K562 (cell line): Measurements from ENCODE around the gene KRTAP5-6. TPM values are rescaled to one million over a fixed set of nuclear protein-coding genes. Genes with fewer than 3 reads are reported as not detected.

ENCODE experiments used
- ATAC-seq: fragments of 200-7000 bp; cut with Tn5 transposase; 3 replicates; pipeline ENCODE4 v1.9.1; 2020; ENCODE audit warnings: moderate library complexity
- BruUV-seq: library from RNA; stranded (reverse); fragments of 400-500 nt; replicated peaks from 2 replicates; lab custom pipeline; 2021; lab: Mats Ljungman, UMichigan
- CTCF ChIA-PET: fragments of 300-600 bp; formaldehyde crosslinking; extraction: SDS; loops from one replicate; lab custom pipeline; 2021; ENCODE audit warnings: low intra/inter-chr PET ratio; lab: Yijun Ruan, JAX
- POLR2A ChIA-PET: fragments of 300-600, 350-650 bp; sonication (Branson Sonifier 250); formaldehyde crosslinking; extraction: SDS; loops from one replicate; lab custom pipeline; 2021; ENCODE audit warnings: antibody characterized with exemption, inconsistent platforms; lab: Yijun Ruan, JAX
- DNase-seq, 4 experiments: peaks; one replicate each; pipeline versions ENCODE4 v3.0.0 to v3.0.0-alpha.2; 2011 to 2018; ENCODE audit warnings: low spot score in 3 of 4, mixed read lengths in 3 of 4; ENCODE audit errors: extremely low read depth in 1 of 4
- FAIRE-seq: peaks from 2 replicates; lab custom pipeline; 2011; peaks lifted over from hg19 to GRCh38; lab: Jason Lieb, UNC
- H2AFZ ChIP-seq: 2 replicates; pipeline ENCODE4 v1.6.0; 2011; ENCODE audit warnings: low read depth, low read length, control low read depth, inconsistent platforms
- H3K27ac ChIP-seq: fragments of 200-600 bp; 3 replicates; pipeline ENCODE4 v1.8.0; 2011; ENCODE audit warnings: low read depth, mild to moderate bottlenecking, control low read depth, inconsistent platforms, low read length, moderate library complexity, mixed read lengths; ENCODE audit errors: extremely low read depth
- H3K27me3 ChIP-seq, 2 experiments: fragments of 300-600 bp in 1 of 2; 2 replicates in 1 of 2; 3 replicates in 1 of 2; pipeline versions ENCODE4 v1.6.0 to v1.8.0; 2011; ENCODE audit warnings: inconsistent platforms in 2 of 2, low read length in 2 of 2, mild to moderate bottlenecking in 1 of 2, mixed read lengths in 1 of 2, moderate library complexity in 1 of 2; ENCODE audit not compliant: control insufficient read depth in 2 of 2, insufficient read depth in 2 of 2
- H3K36me3 ChIP-seq: fragments of 300-600 bp; 3 replicates; pipeline ENCODE4 v1.8.0; 2011; ENCODE audit warnings: mild to moderate bottlenecking, low read length, inconsistent platforms; ENCODE audit not compliant: control insufficient read depth, insufficient read depth
- H3K4me1 ChIP-seq, 2 experiments: fragments of 200-600 bp in 1 of 2; replicated peaks in 1 of 2; 2 replicates in 1 of 2; 3 replicates in 1 of 2; pipeline versions ENCODE4 v1.5.1 to v1.8.0; 2011; ENCODE audit warnings: inconsistent platforms in 2 of 2, low read length in 2 of 2, mild to moderate bottlenecking in 1 of 2, mixed read lengths in 1 of 2, moderate library complexity in 1 of 2; ENCODE audit not compliant: control insufficient read depth in 2 of 2, insufficient read depth in 2 of 2
- H3K4me2 ChIP-seq: 2 replicates; pipeline ENCODE4 v1.6.1; 2011; ENCODE audit warnings: low read length, control low read depth, inconsistent platforms, mixed read lengths; ENCODE audit not compliant: insufficient read depth
- H3K4me3 ChIP-seq: fragments of 200-600 bp; sonication (generic), shearing (Covaris generic); 2 replicates; pipeline ENCODE4 v1.5.1; 2016; ENCODE audit warnings: control low read depth, inconsistent platforms
- H3K79me2 ChIP-seq: fragments of 200-600 bp; 3 replicates; pipeline ENCODE4 v1.8.0; 2011; ENCODE audit warnings: low read length, inconsistent platforms; ENCODE audit not compliant: control insufficient read depth, insufficient read depth
- H3K9ac ChIP-seq, 2 experiments: 2 replicates each; pipeline versions ENCODE4 v1.6.0 to v1.6.1; 2011; ENCODE audit warnings: low read depth in 2 of 2, low read length in 2 of 2, control low read depth in 1 of 2, inconsistent platforms in 1 of 2, mild to moderate bottlenecking in 1 of 2, mixed read lengths in 1 of 2; ENCODE audit not compliant: insufficient read depth in 1 of 2
- H3K9me1 ChIP-seq: one replicate; pipeline ENCODE4 v1.6.0; 2011; ENCODE audit warnings: inconsistent platforms, mild to moderate bottlenecking, low read length, moderate library complexity; ENCODE audit not compliant: control insufficient read depth, insufficient read depth
- H3K9me3 ChIP-seq: replicated peaks from 2 replicates; pipeline ENCODE4 v1.5.1; 2011; ENCODE audit warnings: low read depth, low read length, inconsistent platforms; ENCODE audit not compliant: control insufficient read depth, insufficient read depth
- H4K20me1 ChIP-seq: replicated peaks from 2 replicates; pipeline ENCODE4 v1.6.1; 2011; ENCODE audit warnings: low read length, inconsistent platforms, mixed read lengths; ENCODE audit not compliant: control insufficient read depth, insufficient read depth
- BCL6 ChIP-seq: fragments of 250-450 bp; sonication (Bioruptor Pico); IDR thresholded peaks from 2 replicates; pipeline ENCODE4 v1.4.0; 2020
- ELF4 ChIP-seq: fragments of 450-650 bp; formaldehyde crosslinking; IDR thresholded peaks from 2 replicates; pipeline ENCODE4 v1.4.0; 2022; ENCODE audit warnings: missing genetic modification characterization
- MIER1 ChIP-seq: fragments of 450-650 bp; IDR thresholded peaks from 2 replicates; pipeline ENCODE4 v1.6.1; 2016; ENCODE audit warnings: antibody characterized with exemption, mild to moderate bottlenecking, low read depth
- SMAD3 ChIP-seq: fragments of 450-650 bp; formaldehyde crosslinking; conservative IDR thresholded peaks from 2 replicates; pipeline ENCODE4 v1.4.0; 2020; ENCODE audit warnings: mild to moderate bottlenecking
- WGBS: fragments of 100-300 bp; shearing (Covaris generic); methylation state at CpG from one replicate; pipeline ENCODE4 v1.1.6; 2016; ENCODE audit warnings: low coverage, mixed read lengths; ENCODE audit not compliant: insufficient coverage; ENCODE audit errors: missing lambda C conversion rate; 5-methylcytosine and 5-hydroxymethylcytosine counted together
- in situ Hi-C: fragments of 300-500 bp; cut with MboI; formaldehyde crosslinking; loops from 4 replicates; pipeline ENCODE4 v1.15.0; 2018; ENCODE audit warnings: inconsistent platforms, mixed read lengths
- intact Hi-C: fragments of 100-400 bp; cut with micrococcal nuclease; formaldehyde crosslinking; loops from 2 replicates; pipeline ENCODE4 v1.14.2; 2022
- polyA plus RNA-seq, 8 experiments: library from polyadenylated mRNA; depleted of rRNA in 4 of 8; stranded (reverse) in 5 of 8; unstranded in 3 of 8; fragments of >200 nt; fragmentation: Nextera tagmentation in 2 of 8; fragmentation: Illumina TruSeq in 1 of 8; extraction: Ambion mirVana in 2 of 8; extraction: Trizol in 1 of 8; gene quantifications; 2 replicates each; pipeline versions ENCODE4 v1.2.1 to v1.2.3, GENCODE V29; 2011 to 2014; ENCODE audit warnings: inconsistent platforms in 1 of 8, missing spikeins in 1 of 8
- total RNA-seq, 7 experiments: library from RNA; depleted of rRNA in 6 of 7; stranded (reverse); fragments of >200 nt in 6 of 7; fragmentation: Illumina TruSeq in 2 of 7; extraction: Trizol in 2 of 7; gene quantifications; 2 replicates each; pipeline versions ENCODE4 v1.2.1 to v1.2.3, GENCODE V29; 2011 to 2021; ENCODE audit warnings: low replicate concordance in 1 of 7
- TF ChIP-seq, protein P1 (sequence below): fragments of 250-450 bp; sonication (Bioruptor Pico); IDR thresholded peaks from 2 replicates; pipeline ENCODE4 v1.4.0; 2020; ENCODE audit warnings: mild to moderate bottlenecking, moderate library complexity

The KRTAP5-6 gene
- total and polyA plus RNA-seq, 9 of the 15 experiments (the other 6 are each of a cell fraction or from before 2014, with no cell fraction given): not detected

DNA sequence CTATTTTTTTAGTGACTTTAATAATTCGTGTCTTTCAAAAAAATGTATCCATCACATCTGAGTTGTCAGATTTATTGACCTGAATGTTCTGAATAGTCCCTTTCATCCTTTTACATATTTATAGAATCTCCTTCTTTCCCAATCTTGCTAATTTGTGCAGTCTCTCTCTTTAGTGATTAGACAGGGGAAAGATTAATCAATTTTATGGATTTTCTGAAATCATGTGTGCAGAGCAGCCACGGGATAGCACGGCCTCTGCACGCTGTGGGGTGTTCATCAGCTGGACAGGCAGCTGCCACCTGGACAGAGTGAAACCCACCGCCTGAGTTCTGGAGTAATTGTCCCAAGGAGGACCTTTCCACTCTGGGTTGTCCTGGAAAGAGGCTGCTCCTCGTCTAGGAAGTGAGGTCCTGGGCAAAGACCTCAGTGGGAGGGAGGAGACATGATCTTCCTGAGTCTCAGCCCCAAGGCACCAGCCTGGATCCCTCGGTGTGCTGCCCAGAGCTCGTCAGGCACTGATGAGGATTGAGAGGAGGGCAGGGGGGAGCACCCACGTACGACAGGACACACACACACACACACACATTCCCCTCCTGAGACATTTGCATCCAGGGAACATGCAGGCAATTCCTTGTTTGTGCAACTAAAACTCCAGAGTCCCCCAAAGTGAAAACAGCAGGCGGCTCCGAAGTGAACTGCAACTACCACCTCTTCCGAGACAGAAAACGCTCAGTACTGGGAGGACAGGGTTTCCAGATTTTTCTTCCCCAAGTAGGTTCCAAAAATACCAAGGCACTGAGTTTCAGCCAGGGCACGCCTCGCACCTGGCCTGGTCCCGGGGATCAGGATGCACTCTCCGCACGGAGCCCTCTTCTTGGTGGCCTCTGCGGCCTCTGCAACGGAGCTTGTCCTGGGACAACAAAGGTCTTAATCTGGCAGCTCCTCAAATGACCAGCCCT, 22.5 kb upstream of the KRTAP5-6 start:
- in situ Hi-C loops: loop anchor here (25.0 kb wide), 1 partner anchor 338 kb away; no protein-coding TSS in a partner anchor
- H3K9me3 ChIP-seq: no peaks in the 10 kb centered on the region
- no peaks in the 10 kb centered on the region for H3K79me2 ChIP-seq
- peaks cover 35% of the 10 kb centered on the region in 2 experiments for H3K27me3 ChIP-seq
- H3K4me1 ChIP-seq: no peaks in the 10 kb centered on the region
- 10% methylated on average over 20 of the region's 21 CpGs for WGBS
- no peak overlapping the region for H3K4me3 ChIP-seq
- BruUV-seq: no TSS peak
- no peak for ATAC-seq
- no peak overlapping the region for H3K9ac ChIP-seq
- no peak overlapping the region for H3K4me2 ChIP-seq
- ChIA-PET POLR2A (no interaction called here), CTCF (interaction anchor here (0.6 to 0.8 kb wide), 2 partner anchors 22 to 163 kb away, joined by 3 to 4 read pairs; no protein-coding TSS in a partner anchor)
- TF ChIP-seq, protein P1, sequence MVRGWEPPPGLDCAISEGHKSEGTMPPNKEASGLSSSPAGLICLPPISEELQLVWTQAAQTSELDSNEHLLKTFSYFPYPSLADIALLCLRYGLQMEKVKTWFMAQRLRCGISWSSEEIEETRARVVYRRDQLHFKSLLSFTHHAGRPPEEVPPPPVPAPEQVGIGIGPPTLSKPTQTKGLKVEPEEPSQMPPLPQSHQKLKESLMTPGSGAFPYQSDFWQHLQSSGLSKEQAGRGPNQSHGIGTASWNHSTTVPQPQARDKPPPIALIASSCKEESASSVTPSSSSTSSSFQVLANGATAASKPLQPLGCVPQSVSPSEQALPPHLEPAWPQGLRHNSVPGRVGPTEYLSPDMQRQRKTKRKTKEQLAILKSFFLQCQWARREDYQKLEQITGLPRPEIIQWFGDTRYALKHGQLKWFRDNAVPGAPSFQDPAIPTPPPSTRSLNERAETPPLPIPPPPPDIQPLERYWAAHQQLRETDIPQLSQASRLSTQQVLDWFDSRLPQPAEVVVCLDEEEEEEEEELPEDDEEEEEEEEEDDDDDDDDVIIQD (CRISPR knock-in tag): no peak
- TF ChIP-seq BCL6 (CRISPR knock-in tag) (no peak), SMAD3 (CRISPR knock-in tag) (no peak), ELF4 (CRISPR knock-in tag) (no peak), MIER1 (no peak)
- no peak for FAIRE-seq
- no peak overlapping the region for H3K27ac ChIP-seq
- intact Hi-C loops: no loop called here
- H4K20me1 ChIP-seq: 0 out of 2 replicates have a peak, but pooled peaks cover 9% of the 10 kb centered on the region
- no peaks in the 10 kb centered on the region for H3K36me3 ChIP-seq
- no peak overlapping the region for H2AFZ ChIP-seq
- DNase-seq: no peak
- peaks cover 2% of the 10 kb centered on the region for H3K9me1 ChIP-seq
